ENCODE measurements around the gene SESN2.

The SESN2 gene

DNA sequence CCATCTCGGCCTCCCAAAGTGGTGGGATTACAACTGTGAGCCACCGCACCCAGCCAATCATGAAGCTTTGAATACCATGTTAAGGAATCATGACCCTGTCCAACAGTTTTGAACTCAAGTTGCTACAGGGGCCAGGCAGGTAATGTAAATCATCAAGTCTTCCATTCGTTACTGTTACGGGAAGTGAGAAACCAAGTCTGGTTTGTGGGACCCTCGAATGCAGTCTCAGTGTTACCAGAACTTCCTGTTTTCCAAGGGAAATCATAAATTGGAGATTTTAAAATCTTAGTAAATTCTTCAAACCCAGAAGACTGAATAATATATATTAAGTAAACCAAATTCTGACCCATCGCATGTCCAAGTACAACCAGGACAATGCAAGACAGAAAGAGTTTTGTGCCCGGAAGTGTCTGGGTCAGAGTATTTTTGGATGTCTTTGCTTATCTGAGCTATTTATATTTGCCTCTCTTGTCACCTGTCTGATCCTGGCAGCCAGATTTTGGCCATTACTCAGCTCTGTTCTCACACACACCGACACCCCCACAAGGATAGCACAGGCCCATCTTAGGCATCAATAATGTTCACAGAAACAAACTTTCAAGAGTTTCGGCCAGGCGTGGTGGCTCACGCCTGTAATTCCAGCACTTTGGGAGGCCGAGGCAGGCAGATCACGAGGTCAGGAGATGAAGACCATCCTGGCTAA is 14.6 kb upstream of the SESN2 start:
- Histone ChIP-seq H3K79me2 (no peaks in the 10 kb centered on the region), H3K9me3 (ENCODE audit: control insufficient read depth, low read length) (no peaks in the 10 kb centered on the region), H3K4me1 (peaks cover 10% of the 10 kb centered on the region), H3K36me3 (ENCODE audit: control insufficient read depth, insufficient read depth, low read length) (no peaks in the 10 kb centered on the region), H3K27me3 (ENCODE audit: control insufficient read depth, insufficient read depth, low read length) (no peaks in the 10 kb centered on the region), H3K9ac (no peak overlapping the region), H3K4me2 (ENCODE audit: low read length) (no peak overlapping the region), H3K4me3 (ENCODE audit: low read depth, low read length) (no peak overlapping the region), H2AFZ (no peak overlapping the region), H3K27ac (no peak overlapping the region)
- TF ChIP-seq, protein P1, sequence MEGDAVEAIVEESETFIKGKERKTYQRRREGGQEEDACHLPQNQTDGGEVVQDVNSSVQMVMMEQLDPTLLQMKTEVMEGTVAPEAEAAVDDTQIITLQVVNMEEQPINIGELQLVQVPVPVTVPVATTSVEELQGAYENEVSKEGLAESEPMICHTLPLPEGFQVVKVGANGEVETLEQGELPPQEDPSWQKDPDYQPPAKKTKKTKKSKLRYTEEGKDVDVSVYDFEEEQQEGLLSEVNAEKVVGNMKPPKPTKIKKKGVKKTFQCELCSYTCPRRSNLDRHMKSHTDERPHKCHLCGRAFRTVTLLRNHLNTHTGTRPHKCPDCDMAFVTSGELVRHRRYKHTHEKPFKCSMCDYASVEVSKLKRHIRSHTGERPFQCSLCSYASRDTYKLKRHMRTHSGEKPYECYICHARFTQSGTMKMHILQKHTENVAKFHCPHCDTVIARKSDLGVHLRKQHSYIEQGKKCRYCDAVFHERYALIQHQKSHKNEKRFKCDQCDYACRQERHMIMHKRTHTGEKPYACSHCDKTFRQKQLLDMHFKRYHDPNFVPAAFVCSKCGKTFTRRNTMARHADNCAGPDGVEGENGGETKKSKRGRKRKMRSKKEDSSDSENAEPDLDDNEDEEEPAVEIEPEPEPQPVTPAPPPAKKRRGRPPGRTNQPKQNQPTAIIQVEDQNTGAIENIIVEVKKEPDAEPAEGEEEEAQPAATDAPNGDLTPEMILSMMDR (IDR thresholded peaks at IDR 0.05), result no peak

DNA sequence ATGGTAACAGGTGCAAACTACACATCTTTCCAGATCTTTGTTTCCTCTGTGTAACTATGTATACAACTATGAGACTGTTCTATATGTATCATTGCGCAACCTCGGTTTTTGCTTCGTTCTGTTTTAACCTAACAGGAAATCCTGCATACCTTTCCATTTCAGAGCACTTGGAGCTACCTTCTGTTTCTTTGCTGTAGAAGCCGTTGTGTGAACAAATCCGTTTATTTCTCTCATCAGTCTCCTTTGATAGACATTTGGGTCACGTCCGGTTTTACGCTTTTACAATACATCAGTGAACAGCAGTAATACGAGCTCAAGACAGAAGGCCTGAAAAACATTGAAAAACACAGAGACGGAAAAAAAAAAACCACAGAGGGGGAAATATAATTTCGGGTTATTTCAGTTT is 12.9 kb upstream of the SESN2 start:
- H3K27me3 ChIP-seq (ENCODE audit: control insufficient read depth, insufficient read depth, low read length), result no peaks in the 10 kb centered on the region
- no peaks in the 10 kb centered on the region for H3K36me3 ChIP-seq (ENCODE audit: control insufficient read depth, insufficient read depth, low read length)
- H3K27ac ChIP-seq, result peak overlapping the region; percentile 71
- peaks cover 10% of the 10 kb centered on the region for H3K4me1 ChIP-seq
- TF ChIP-seq, protein P1 (IDR thresholded peaks at IDR 0.05), result no peak
- H3K4me3 ChIP-seq (ENCODE audit: low read depth, low read length), result peak overlapping the region; percentile 99
- no peaks in the 10 kb centered on the region for H3K79me2 ChIP-seq
- H3K9ac ChIP-seq, result no peak overlapping the region
- H2AFZ ChIP-seq, result peak overlapping the region; percentile 90
- no peaks in the 10 kb centered on the region for H3K9me3 ChIP-seq (ENCODE audit: control insufficient read depth, low read length)
- peak overlapping the region; percentile 97 for H3K4me2 ChIP-seq (ENCODE audit: low read length)

DNA sequence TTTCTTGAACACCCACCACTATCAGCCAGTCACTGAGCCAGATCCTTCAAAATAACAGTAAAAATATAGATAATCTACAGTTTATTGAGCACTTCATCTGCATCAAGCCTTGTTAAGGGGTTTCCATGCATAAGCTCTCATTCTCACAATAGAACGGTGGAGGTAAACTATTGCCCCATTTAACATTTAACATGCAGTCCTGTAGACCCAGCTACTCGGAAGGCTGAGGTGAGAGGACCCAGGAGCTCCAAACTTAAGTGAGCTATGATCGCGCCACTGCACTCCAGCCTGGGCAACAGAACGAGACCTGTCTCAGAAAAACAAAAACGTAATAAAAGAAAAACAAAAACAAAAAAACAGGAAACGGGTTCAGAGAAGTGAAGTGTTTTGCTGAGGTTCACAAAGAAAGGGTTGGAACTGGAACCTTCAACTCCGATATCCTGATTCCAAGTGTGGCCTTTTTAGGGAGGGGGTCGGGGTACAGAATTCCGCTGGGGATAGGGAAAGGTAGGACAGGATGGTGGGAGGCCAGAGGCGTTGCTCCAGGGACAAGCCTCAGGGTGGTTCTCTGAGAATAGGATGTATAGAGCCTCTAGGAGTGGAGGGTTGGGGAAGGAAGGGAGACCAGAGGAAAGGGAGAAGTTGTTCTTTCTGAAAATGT is 11.6 kb upstream of the SESN2 start:
- H3K4me3 ChIP-seq (ENCODE audit: low read depth, low read length), result peak overlapping the region; percentile 99
- H3K4me1 ChIP-seq, result peaks cover 10% of the 10 kb centered on the region
- H3K27me3 ChIP-seq (ENCODE audit: control insufficient read depth, insufficient read depth, low read length), result no peaks in the 10 kb centered on the region
- H2AFZ ChIP-seq, result peak overlapping the region; percentile 87
- no peaks in the 10 kb centered on the region for H3K9me3 ChIP-seq (ENCODE audit: control insufficient read depth, low read length)
- TF ChIP-seq, protein P1 (IDR thresholded peaks at IDR 0.05), result no peak
- peak overlapping the region; percentile 62 for H3K27ac ChIP-seq
- H3K36me3 ChIP-seq (ENCODE audit: control insufficient read depth, insufficient read depth, low read length), result no peaks in the 10 kb centered on the region
- H3K4me2 ChIP-seq (ENCODE audit: low read length), result peak overlapping the region; percentile 97
- no peaks in the 10 kb centered on the region for H3K79me2 ChIP-seq
- no peak overlapping the region for H3K9ac ChIP-seq

DNA sequence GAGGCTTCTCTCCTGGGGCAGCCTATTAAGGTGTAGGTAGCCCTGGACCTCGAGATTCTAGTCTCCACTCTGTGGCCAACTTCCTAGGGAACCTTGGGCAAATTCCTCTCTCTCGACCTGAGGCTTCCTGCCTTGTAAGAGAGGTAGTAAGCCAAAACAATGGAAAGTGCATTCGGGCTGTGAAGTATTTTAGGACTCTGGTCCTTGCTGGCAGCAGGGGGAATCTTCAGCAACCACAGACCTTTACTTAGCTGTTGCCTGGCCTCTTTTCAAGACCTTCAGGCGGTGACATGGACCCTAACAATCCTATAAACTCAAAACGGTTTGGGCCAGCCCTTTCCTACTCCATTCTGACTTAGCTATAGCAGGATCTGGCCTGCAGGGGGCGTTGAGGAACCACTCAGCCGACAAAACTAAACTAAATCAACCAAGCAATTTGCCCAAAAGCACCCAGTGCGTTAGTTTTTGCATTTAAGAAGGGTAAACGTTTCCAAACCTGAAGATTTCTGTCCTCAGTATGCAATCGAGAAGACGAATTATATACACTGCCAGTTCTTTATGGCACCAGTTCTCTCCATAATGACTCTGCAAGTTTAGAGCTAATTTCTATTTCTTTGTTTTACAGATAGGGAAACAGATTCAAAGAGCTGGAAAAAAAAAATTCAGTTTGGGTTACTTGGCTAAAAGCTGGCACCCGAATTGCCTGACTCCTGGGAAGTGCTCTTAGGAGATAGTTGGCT is 10.9 kb upstream of the SESN2 start:
- Histone ChIP-seq H3K9me3 (ENCODE audit: control insufficient read depth, low read length) (no peaks in the 10 kb centered on the region), H3K4me1 (peaks cover 10% of the 10 kb centered on the region), H3K9ac (no peak overlapping the region), H3K27ac (peak overlapping the region; percentile 62), H3K4me2 (ENCODE audit: low read length) (peak overlapping the region; percentile 52), H3K36me3 (ENCODE audit: control insufficient read depth, insufficient read depth, low read length) (no peaks in the 10 kb centered on the region), H2AFZ (peak overlapping the region; percentile 87), H3K27me3 (ENCODE audit: control insufficient read depth, insufficient read depth, low read length) (no peaks in the 10 kb centered on the region), H3K79me2 (no peaks in the 10 kb centered on the region), H3K4me3 (ENCODE audit: low read depth, low read length) (peak overlapping the region; percentile 7)
- TF ChIP-seq, protein P1 (IDR thresholded peaks at IDR 0.05), result peak; percentile 81

Measured in parathyroid adenoma (tissue), 2 donors.